ENCODE data around the gene SLC25A52.
"Not testable (repeated sequence)": the region's sequence is repeated elsewhere in the genome, so short reads cannot be mapped to it uniquely, and the experiment has no call there.

Gene SLC25A52, protein sequence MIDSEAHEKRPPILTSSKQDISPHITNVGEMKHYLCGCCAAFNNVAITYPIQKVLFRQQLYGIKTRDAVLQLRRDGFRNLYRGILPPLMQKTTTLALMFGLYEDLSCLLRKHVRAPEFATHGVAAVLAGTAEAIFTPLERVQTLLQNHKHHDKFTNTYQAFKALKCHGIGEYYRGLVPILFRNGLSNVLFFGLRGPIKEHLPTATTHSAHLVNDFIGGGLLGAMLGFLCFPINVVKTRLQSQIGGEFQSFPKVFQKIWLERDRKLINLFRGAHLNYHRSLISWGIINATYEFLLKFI

DNA sequence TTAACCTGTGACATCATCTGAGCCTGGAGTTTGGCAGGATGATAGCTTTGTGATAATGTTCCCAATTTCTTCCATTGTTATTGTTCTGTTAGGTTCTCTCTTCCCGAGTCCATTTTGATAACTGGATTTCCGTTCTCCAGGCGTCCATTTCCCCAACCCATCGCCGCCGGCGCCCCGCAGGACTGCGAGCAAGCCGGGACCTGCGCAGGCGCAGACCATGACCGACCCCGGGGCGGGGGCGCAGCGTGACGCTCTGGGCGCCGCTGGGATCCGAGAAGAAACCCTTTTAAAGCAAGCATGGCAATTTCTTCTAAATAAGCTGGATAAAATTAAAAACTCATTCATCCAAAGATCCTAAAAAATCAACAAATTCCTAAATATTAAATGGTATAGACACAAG lies at the start of gene SLC25A52:
Gene SLC25A52, minus strand, starts transcription at position 186 of the 400 bp plus-strand sequence. CDS start 219 bp downstream, outside the sequence.
- no peak for DNase-seq (ENCODE audit: low spot score)
- FAIRE-seq = no peak

DNA sequence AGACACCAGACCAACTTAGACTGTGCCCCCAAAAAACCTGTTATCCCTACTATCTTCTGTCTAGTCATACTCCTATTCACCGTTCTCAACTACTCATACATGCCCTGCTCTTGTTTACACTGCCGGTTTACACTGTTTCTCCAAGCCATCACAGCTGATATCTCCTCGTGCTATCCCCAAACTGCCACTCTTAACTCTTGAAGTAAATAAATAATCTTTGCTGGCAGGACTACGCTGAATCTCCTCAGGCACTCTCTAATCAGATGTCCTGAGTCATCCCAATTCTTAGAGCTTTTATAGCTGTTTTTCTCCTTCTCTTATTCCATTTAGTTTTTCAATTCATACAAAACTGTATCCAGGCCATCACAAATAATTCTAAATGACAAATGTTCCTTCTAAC lies 48.4 kb upstream of the SLC25A52 start:
- not testable (repeated sequence) for DNase-seq (ENCODE audit: low spot score); FAIRE-seq

DNA sequence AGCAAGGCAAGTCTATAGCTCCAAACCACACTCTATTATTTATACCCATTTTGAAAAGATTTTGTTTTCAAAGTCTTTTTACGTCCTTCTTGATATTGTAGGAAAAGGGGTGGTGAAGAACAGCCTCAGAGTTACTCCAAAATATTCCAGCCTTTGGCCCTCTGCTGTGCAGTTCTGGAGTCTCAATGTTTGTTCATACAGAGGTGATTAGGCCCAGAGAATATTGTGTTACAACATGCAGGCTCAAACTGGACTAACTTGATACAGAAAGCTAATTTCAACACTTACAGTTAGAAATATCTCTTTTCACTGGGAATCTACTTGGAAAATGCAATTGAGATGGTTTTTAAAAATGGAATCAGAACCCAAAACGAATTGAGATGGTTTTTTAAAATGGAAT lies 40.4 kb upstream of the SLC25A52 start:
- FAIRE-seq (no peak), DNase-seq (ENCODE audit: low spot score) (no peak)

DNA sequence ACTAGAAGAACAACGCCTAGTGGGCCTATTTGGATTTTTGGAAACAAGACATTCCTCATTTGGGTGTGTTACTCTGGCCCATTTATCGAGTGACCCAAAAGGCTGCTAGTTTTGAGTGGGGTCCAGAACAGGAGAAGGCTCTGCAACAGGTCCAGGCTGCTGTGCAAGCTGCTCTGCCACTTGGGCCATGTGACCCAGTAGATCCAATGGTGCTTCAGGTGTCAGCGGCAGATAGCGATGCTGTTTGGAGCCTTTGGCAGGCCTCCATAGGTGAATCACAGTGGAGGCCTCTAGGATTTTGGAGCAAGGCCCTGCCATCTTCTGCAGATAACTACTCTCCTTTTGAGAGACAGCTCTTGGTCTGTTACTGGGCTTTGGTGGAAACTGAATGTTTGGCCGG lies 38.6 kb upstream of the SLC25A52 start:
- FAIRE-seq = not testable (repeated sequence)

DNA sequence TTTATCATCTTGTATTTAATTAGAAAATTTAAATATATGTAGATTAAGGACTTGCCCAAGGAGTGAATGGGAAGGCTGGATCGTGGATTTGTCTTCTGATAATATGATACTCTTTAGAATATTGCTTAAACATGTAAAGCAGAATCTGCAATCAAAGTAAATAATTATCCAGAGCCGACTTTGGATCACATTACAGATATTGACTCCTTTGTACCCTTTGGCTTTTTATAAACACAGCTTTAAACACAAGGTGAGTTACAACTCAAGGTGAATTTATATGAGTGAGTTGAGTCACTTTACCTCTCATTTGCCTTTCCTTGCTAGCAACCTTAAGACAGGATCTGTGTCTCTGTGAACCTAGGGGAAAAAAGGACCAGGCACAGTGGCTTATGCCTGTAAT lies 37.7 kb upstream of the SLC25A52 start:
- DNase-seq (ENCODE audit: low spot score) = no peak
- no peak for FAIRE-seq

More for the DNA sequence above, 38.6 kb upstream of the SLC25A52 start:
- not testable (repeated sequence) for DNase-seq (ENCODE audit: low spot score)

DNA sequence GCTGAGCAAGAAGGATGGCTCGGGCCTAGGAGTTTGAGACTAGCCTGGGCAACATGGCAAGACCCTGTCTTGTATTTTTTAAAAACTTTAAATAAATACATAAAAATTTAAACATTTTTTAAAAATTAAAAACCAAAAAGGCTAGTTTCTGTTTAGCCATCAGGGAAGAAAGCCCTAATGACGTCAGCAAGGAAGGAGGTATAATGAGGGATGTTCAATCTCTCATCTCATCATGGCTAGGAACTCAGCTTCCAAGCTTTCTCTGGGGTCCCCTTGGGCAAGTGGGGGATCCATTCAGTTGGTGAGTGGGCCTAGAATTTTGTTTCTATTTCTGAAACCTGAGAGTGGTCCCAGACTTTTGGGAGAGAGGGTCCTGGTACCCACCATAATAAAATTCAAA lies 35.1 kb upstream of the SLC25A52 start:
- DNase-seq (ENCODE audit: low spot score) = no peak
- FAIRE-seq = no peak

DNA sequence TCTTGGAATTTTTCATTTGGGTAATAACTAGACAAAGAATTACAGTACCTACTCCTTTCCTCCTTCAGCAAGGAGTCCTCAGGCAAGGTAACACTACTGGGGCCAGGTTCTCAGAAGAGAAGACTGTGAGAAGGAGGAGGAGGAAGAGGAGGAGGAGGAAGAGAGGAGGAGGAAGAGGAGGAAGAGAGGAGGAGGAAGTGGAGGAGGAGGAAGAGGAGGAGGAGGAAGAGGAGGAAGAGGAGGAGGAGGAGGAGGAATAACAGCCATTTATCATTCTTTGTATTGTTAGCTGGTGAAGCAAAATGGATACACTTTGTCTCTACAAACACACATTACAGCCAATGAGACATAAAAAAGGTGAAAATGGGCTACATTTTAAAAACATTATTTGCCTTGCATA lies 32.9 kb upstream of the SLC25A52 start:
- no peak for DNase-seq (ENCODE audit: low spot score)
- FAIRE-seq = no peak

DNA sequence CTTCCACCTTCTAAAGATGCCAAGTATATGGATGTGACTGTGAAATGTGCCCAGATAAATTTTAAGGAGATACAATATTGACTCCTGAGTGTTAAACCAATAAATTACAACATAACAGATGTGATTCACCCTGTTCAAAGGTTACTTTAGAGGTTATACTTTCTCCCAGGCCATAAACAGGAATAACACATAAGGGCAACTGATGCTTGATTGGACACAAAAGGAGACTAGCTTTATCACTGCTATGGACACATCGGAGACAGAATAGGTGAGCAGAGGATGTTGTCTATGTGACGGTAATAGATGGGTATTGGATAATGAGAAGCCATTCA lies 31.9 kb upstream of the SLC25A52 start:
- DNase-seq (ENCODE audit: low spot score) (no peak), FAIRE-seq (no peak)

DNA sequence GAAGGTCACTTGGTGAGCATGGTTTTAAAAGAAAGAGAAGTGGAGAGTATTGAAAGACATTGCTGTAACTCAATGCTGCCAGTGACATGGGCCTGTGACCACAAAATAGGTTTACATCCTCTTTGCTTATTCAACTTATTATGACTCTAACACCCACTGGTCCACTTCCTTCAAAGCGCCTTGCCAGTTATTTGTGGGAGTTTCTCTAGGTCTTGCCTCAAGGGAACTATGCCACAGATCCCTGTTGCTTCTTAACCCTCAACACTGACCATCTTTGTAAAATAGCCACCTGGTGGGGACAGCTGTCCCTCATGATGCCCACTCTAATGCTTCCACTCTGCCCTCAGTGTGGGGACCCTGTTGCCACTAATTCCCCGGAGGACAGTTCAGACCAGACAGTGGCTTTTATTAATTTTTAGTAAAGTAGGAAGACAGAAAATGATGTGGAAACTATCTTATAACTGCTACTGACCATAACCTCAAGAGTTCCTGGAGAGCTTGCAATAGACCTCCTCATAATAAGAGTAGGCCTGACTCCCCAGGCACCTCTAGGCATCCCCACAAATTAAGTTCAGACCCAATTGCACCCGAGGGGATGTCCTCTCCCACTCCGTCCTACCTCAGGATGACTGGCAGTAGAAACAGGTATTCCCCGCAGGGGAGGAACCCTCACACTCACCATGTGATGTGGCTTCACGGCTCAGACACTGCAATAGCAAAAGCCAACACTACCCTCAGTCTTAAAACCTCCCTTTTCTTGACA lies 31.3 kb upstream of the SLC25A52 start:
- FAIRE-seq = no peak
- no peak for DNase-seq (ENCODE audit: low spot score)

DNA sequence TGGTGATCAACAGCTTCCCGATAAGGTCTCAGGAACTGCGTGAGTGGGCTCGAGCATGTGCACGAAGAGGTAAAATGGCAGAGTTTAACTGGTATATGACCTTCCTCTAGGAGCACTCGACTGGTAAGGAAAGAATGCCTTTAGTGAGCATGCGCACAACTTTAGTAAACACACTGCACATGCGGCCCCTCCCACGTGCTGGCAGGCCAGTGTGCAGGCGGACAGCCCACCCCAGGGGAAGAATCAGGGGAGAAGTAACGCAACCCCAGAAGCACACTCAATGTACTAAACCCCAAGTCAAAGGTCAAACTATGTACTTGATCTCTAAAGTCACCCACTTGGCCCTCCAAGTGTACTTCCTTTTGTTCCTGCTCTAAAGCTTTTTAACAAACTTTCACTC lies 28.7 kb upstream of the SLC25A52 start:
- FAIRE-seq = no peak
- no peak for DNase-seq (ENCODE audit: low spot score)

DNA sequence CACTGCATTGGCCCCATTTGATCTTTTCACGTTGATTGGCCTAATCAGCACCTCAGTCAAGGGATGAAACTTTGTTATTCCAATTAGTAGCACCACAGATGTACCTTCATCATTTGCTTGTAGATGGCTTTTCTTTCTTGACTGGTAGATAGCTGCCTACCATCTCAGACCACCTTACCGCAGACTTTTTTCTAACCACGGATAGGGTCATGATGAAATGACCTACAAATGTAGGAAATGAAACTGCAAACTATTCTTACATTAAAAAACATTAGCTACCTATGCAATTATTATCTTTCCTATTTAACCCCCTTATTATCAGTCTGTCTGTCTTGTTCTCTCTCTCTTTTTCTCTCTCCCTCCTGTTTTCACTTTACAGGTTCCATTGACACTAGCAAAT lies 22.4 kb upstream of the SLC25A52 start:
- FAIRE-seq = no peak
- DNase-seq (ENCODE audit: low spot score) = no peak

DNA sequence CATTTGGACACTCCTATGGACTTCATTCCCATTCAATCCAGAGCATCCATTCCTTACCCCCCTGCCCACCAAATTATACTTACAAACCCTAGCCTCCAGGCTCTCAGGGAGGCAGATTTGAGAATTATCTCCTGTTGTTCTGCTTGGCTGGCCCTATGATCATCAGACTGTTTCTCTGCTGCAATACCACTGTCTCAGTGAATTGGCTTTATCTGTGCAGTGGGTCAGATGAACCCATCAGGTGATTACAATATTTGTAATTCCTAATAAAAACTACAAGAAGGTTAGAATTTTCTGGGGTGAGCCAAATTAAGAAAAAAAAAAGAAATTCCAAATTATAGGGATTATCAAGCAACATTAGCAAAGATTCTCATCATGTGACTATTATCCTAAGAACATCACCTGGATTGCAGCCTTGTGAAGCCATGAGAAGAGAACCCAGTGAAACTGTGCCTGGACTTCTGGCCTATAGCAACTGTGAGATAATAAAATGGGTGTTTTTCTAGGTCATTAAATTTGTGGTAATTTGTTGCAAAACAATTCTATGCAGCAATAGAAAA lies 17.8 kb upstream of the SLC25A52 start:
- FAIRE-seq (no peak), DNase-seq (ENCODE audit: low spot score) (no peak)

DNA sequence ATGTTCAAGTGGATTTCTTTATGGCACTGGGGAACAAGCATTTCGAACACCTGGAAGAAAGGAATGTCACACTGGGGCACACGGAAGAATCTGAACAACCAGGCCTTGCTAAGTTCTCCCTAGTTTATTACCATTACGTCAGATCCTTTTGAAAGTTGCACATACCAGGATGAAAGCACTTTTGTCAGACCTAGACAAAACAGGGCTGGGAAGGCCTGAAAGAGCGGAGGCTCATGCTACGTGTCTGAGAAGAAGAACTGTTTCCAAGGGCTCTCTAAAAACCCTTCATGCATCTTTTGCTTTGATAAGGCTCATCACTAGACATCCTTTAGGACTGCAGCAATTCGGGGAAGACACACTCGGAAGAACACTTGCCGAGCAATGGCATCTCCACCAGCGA lies 15.4 kb upstream of the SLC25A52 start:
- FAIRE-seq (no peak), DNase-seq (ENCODE audit: low spot score) (no peak)

DNA sequence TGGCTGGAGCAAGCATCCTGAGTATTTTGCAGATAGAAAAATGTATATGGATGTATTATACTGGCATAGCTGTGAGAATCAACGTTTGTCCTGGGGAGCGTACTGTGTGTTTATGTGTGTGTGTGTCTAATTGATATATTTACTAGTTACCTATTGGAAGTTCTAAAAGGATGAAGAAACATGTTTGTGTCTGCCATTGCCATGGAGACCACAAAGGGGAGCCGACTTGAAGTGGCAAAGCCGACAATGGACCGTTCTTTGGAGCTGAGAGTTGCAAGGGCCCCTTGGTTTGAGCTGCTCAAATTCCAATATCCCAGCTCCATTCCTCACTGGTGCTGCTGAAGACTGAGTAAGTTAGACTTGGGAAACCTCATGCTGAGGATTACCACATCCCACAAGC lies 14.3 kb upstream of the SLC25A52 start:
- no peak for FAIRE-seq
- DNase-seq (ENCODE audit: low spot score) = no peak

DNA sequence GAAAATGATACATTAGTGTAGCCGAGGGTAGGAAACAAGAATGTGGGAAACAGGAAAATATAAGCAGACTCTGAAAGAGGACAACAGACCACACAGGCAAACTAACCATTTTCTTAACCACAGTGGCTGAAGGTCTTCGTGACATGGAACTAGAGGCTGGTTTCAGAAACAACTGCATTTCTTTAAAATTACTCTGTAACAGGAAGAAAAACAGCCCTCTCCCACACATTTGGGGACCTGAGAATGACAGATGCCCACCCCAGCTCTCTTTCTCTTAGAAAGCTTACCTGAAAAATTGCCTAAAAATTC lies 13.8 kb upstream of the SLC25A52 start:
- DNase-seq (ENCODE audit: low spot score) = no peak
- FAIRE-seq = no peak

DNA sequence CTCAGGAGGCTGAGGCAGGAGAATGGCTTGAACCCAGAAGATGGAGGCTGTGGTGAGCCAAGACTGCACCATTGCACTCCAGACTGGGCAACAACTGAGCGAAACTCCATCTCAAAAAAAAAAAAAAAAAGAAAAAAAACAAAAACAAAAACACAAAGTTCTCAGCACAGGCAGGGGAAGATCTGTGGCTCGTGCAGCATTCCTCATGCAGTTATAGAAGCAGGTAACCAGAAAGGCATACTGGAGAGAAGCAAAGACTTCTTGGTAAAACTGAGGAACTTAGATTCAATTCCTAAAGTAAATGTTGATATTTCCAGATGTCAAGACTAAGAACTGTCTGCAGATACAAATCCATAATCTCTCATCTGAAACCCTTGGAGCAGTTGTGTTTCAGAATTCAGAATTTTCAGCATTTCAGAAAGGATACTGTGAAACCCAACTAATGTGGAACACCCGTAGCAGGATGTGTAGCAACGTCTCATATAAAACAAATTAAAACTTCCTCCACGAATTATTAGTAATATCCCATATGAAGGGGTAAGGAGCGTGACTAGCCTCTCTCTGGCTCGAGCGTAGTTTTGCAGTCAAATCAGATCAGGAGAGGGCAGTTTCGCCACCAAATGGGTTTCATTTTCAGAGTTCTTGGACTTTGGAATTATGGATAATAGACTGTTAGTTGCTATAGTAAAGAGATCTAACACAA lies 13.2 kb upstream of the SLC25A52 start:
- FAIRE-seq (no peak), DNase-seq (ENCODE audit: low spot score) (no peak)

DNA sequence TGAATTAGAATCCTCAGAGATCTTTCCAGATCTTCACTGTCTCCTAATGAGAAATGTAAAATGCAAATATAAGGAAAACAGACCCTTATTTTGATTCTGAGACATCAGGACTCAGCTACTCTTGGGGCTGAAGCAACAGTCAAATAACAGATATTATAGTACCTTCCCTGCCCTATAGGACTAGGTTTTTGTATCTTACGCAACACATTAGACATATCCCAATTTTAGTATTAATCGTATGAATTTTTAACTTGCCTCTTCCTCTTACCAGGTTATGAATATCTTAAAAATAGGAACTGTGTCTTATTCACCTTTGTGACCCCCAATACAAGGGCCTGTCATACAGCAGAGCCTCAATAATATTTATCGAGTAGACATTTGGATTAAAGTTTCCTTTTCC lies 12.0 kb upstream of the SLC25A52 start:
- DNase-seq (ENCODE audit: low spot score) (no peak), FAIRE-seq (no peak)

DNA sequence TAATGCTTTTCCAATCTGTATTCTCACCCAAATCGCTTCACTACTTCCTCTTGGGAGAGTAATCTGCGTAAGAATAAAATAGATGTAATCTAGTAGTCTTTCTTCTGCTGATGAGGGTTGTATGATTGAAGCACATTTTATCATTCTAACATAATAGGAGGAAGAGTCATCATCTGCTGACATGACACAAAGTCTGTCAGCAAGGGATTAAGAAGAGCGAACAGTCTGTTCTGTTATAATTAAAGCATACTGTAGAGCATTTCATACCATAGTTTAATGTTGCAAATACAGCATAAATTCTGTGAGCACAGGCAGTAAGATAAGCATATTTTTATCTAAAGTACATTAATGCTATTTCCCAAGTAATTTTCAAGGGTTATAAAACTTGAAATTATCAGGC lies 10.4 kb downstream of the SLC25A52 start:
- FAIRE-seq (no peak), DNase-seq (ENCODE audit: low spot score) (no peak)

DNA sequence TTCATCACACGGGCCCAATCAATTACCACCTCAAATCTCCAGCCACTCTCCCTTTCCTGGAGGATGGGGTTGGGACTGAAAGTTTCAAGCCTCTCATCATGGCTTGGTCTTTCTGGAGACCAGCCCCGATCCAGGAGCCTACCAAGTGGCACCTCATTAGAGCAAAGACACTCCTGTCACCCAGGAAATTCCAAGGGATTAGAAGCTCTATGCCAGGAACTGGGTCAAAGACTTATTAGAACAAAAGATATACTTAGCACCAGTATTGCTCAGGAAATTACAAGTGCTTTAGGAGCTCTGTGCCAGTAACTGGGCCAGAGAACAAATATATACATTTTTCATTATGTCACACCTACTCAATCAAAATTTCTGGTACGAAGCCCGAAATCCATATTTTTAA lies 14.3 kb downstream of the SLC25A52 start:
- FAIRE-seq = no peak
- no peak for DNase-seq (ENCODE audit: low spot score)

DNA sequence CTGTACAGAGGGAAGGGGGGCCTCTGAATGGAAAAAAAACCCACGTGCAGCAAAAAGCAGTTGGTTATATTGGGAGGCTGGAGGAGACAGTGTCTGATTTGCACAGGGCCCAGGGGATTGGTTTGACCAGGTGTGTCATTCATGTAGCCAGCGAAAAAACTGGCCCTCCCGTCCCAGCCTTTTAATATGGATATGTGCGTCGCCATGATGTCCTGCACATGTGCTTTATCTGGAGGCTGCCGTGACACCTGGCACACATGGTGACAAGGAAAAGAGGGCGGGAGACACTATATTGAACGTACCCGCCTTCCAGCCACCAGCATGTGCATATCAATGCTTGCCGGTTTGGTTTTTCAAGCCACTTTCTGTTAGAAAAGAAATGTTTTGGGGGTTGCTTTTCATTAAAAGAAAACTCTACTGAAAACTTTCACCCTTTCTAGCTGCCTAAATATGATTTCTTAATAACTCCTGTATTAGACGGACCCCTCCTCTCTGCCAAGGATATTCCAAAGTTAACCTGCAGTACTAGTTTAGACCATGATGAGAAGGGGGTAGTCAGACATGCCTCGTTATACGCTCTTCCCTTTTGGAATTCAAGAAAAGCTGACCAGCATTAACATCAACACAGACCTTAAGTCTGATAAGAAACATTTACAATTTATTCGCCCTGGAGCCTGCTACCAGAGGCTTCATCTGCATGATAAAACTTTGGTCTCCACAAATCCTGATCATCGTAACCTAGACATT lies 16.2 kb downstream of the SLC25A52 start:
- DNase-seq (ENCODE audit: low spot score) (no peak), FAIRE-seq (no peak)

DNA sequence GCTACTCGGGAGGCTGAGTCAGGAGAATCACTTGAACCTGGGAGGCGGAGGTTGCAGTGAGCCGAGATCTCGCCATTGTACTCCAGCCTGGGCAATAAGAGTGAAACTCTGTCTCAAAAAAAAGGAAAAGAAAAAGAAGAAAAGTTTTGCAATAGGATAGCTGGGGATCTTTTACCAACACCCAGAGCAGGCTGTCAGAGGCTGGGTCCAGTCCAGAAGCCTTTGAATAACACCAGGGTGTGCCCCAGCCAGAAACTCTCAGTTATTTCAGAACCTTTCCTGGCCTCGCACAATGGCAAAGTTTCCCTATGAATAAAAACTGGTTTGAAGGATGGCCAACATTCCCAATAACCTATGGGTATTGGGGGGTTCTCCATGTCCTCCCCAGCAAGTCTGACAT lies 17.1 kb downstream of the SLC25A52 start:
- not testable (repeated sequence) for DNase-seq (ENCODE audit: low spot score); FAIRE-seq

All from RCC 7860 (cell line).